CD1c-positive myeloid dendritic cell (primary cell): ENCODE results near the gene GGTLC2.
A peak's percentile ranks its signal among the peaks of the same experiment; 100 is the strongest.

Experiments used
- DNase-seq: peaks from one replicate; pipeline ENCODE4 v3.0.0-alpha.2; 2016; ENCODE audit errors: extremely low spot score

The GGTLC2 gene

DNA sequence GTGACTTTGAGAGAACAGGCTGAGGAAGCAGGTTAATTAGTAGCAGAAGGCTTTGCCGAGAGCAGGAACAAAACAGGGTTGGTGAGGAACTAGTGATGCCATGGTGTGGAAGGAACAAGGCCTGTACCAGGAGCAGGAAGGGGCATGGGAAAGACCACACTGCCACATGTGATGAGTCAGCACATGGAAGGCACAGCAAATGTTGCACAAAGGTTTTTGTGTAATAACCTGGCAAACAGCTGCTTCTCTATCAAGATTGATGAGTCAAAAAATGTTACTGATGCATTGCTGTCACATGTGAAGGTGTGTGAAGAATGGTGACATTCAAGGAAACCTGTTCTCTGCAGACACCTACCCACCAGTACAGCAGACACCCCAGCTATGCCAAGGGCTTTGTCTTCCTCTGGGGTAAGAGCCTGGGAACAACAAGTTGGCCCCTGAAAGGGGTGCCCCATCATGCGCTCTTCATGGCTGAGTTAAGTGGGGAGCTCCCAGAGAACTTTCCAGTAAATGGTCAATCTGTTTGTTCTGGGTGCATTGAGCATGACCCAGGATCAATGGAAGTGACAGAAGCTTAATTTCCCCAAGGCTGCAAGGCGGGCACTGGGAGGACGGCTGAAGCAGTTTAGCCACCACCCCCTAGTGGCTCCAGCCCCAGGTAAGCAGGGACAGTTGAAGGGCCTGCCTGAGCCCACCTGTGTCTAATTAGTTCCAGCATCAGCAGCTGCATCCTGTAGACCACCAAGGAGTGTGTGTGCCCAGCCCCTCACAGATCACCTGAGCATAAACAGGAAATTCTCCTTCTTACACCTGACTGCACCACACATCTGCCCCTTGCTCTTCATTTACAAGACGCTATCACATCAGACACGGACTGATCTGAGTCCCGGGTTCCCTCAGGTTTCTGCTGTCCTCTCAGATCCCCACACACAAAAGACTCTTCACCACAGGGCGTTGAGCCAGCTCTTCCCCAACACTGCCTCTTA lies 47.6 kb downstream of the GGTLC2 start:
- DNase-seq, result no peak

GRCh38 chr22:22692707-22693530 lies 48.5 kb downstream of the GGTLC2 start:
- DNase-seq, result peak; percentile 17

GRCh38 chr22:22693531-22693884 lies 49.1 kb downstream of the GGTLC2 start:
- DNase-seq, result no peak

DNA sequence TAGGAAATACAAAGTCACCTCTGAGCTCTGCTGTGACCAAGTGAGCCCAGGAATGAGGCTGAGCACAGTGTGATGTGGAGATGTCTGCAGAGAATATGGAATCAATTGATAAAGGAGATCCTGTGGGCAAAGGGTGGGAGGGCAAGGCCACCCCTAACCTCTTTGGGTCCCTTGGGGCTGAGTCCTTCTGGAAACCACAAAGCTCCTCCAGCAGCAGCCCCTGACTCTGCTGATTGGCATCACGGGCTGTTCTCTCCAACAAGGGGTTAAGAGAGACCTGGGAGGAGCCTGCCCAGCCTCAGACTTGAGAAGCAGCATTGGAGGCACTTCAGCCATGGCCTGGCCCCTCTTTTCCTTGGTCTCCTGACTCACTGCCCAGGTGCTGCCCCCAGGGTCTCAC lies 49.7 kb downstream of the GGTLC2 start:
- no peak for DNase-seq

- no peak for DNase-seq
Measured at GRCh38 chr22:22696104-22696503, 51.7 kb downstream of the GGTLC2 start.
